GM19240 (cell line): ENCODE results near the gene NIBAN1.
A peak's percentile ranks its signal among the peaks of the same experiment; 100 is the strongest.

Experiments
- DNase-seq: peaks from one replicate; pipeline ENCODE4 v3.0.0; 2011; ENCODE audit warnings: low spot score; ENCODE audit not compliant: insufficient read length

NIBAN1 gene

DNA sequence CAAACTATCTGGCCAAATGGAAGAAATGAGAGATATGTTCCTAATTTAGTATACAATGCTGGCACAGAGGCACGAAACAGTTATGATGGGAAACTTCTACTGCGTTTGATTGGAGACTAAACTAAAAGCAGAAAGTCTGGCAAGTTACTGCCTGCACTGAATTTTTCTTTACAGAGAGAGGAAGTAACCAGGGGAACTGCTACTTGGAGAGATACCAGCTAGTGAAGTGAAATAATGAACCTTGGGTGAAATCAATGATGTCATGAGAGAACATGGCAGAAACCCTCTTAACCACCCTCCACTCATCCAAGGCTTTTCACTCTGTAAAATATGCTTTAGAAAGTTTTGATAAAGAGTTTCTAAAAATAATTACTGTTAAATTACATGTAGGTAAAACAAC lies 29.3 kb downstream of the NIBAN1 start:
- peak; percentile 23 for DNase-seq

DNA sequence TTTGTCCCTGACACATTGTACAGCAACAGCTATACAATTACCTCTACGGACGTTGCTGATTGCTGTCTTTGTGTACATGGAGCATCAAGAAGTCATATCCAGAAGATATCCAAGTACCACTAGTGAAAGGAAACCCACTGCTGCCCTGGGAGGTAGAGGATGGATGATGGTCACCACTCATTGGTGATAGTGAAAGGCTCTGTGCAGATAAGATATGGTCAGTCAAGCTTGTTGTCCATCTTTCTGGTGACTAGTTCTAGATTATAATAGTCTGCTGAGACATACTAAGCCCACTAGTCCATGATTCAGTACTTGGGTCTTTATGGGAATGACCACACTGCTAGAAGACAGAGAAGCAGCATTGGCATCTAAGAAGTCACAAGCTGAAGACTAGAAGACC lies 30.3 kb downstream of the NIBAN1 start:
- DNase-seq: no peak

DNA sequence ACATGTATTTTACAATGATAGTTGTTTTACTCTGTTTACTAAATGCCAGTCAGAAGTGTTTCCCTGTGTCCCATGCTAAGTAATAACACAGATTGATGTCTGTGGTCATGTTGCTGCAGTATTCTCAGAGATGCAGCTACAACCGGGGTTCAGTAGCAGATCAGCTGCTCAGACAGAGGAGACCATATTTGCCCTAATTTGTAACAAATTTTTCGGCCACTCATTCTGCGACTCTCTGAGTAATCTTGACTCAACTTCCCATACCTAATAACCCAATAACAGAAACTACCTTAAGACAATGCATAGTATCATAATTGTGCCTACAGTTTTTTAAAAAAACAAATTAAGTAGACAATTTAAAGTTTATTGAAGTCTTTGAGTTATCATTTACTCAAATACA lies 32.6 kb downstream of the NIBAN1 start:
- DNase-seq: no peak

DNA sequence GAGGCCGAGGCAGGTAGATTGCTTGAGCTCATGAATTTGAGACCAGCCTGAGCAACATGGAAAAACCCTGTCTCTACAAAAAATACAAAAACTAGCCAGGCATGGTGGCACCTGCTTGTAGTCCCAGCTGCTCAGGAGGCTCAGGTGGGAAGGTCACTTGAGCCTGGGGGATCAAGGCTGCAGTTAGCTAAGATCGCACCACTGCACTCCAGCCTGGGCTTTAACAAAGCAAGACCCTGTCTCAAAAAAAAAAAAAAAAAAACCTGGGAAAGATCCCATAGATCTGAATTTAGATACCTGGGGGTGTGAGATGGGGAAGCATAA lies 32.9 kb downstream of the NIBAN1 start:
- no peak for DNase-seq

DNA sequence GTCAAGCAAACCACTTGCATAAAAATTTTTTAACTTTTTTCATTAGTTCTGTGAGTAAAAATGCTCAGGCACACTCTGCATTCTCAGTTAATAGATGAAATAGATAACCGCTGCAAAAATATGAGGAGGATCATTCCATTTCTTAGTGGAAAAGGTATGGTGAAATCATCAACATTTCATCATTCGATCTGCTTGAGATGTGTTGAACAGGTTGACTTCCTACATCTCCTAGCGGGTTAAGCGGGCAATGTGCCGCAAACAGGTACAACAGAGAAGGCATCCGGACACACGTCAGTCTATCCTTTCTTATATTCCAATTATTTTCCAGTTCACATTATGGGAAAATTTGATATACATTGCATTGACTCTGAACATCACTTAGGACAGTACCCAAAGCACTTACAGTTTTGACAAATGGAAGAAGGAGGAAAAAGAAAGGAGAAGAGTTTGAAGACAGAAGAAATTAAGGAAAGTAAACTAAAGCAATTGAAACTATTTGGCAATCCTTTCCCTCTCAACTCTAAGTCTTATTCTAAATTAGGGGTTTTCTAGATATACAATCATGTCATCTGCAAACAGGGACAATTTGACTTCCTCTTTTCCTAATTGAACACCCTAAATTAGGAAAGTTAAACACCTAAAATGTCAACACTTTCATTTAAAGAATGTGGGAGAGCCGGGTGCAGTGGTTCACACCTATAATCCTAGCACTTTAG lies 33.5 kb downstream of the NIBAN1 start:
- no peak for DNase-seq

DNA sequence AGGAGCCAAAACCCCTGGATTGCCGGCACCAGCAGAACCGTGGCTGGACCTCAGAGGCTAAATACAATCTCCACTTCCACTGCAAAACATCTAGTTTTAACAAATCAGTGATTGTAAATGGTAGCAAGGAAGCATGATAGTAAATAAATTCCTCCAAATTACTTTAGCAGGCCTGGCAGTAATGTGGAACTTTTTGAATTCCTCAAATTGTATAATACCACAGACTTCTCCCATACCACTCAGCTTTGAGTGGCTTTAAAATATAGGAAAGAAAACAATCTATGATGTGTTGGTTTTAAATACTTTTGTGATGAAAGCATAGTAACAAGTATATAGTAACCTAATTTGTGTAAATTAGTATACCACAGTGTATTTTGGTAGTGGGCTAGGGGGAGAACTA lies 34.1 kb downstream of the NIBAN1 start:
- no peak for DNase-seq

DNA sequence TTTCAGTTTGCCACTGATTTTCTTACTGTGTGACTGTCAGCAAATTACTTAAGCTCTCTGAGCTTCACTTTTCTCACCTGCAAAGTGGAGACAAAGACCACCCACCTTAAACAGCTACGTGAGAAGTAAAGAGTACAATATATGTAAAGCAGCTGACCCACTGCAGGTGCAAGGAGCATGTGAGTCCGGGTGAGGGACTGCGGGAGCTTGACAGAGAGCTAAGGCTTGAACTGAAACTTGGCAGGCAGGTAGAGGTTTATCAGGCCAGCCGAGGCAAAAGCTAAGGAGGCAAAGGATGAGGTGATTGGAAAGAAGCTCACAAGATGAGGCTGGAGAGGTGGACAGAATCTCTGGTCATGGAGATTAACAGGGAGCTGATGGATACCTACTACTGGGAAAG lies 36.6 kb downstream of the NIBAN1 start:
- DNase-seq: no peak

DNA sequence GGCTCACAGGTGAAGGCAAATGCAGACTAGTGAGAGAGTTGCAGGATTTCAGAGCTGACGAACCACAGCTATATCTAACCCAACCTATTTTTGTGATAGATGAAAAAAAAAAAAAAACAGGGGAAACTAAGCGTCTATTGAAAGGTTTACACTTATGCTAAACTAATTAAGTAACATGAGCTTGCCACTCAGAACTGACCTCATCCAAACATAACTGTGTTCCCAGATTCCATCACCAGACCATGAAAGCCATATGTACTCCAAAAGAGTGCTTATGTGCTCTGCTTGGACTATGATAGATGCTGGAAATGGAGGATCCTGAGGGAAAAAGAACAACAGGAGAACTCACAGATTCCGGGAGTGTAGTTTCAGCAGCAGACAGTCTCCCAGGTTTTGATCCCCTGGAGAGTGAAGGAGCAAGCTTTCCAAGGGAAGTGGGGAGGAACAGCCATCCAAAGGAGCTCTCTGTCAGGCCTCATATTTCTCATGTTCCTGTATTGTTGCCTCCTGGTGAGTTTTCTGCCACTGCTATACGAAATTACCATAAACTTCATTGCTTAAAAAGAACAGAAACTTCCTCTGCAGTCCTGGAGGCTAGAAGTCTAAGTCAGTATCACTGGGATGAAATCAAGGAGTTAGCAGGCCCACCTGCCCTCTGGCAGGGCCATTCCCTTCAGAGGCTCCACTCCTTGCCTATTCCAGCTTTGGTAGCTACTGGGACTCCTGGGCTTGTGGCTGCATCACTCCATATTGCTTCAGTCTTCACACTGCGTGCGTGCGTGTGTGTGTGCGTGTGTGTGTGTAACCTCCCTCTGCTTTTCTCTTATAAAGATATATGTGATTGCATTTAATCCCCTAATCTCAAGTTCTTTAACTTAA lies 38.1 kb downstream of the NIBAN1 start:
- DNase-seq: no peak

DNA sequence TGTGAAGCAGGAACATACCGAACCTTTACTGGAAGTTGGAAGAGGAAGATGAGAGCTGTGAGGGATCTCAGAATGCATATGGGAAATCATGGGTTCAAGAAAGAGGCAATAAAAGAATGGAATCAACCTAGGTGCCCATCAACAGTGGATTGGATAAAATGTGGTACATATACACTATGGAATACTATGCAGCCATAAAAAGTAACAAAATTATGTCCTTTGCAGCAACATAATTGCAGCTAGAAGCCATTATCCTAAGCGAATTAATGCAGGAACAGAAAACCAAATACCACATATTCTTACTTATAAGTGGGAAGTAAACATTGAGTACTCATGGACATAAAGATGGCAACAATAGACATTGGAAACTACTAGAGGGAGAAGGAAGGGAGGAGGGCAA lies 40.4 kb downstream of the NIBAN1 start:
- no peak for DNase-seq

DNA sequence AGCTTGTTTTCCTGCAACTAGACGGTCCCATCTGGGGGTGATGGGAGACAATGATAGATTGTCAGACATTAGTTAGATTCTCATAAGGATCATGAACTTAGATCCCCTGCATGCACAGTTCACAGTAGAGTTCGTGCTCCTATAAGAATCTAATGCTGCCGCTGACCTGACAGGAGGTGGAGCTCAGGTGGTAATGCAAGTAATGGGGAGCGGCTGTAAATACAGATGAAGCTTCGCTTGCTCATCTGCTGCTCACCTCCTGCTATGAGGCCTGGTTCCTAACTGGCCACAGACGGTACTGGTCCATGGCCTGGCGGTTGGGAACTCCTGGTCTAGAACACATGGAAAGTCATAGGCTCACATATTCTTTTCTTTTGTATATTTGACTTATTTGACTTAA lies 42.0 kb downstream of the NIBAN1 start:
- no peak for DNase-seq

DNA sequence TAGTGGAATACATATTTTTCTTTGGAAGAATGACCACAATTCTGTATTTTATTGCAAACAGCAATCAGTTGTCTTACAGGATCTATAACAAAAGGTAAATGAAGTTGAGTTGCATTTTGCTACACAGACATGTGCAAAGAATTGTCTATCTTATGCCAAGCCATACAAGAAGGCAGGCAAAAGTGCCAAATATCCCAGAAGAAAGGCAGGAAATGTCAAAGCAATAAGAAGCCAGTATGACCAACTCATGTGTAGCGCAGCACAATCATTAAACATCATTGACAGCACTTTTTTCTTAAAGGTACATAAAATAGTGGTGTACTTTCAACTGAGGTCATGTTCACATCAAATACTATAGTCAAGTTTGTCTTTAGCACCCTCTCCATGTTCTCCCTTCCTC lies 42.7 kb downstream of the NIBAN1 start:
- DNase-seq: no peak

DNA sequence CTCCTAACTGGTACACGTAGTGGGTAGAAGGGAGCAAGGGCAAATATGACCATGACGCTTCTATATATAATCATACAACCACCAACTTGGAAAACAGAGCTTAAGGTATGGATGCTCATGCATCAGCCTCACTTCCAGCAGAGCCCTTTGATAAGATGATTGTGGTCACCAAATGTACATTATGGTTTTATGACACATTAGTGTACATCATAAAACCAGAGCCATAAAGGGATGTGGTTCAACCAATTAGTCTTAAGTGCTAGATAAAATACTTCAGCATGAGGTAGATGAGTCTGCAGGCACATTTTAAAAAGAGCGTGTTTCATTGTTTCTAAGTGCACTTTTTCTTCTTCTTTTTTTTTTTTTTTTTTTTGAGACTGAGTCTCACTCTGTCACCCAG lies 43.7 kb downstream of the NIBAN1 start:
- DNase-seq: no peak

DNA sequence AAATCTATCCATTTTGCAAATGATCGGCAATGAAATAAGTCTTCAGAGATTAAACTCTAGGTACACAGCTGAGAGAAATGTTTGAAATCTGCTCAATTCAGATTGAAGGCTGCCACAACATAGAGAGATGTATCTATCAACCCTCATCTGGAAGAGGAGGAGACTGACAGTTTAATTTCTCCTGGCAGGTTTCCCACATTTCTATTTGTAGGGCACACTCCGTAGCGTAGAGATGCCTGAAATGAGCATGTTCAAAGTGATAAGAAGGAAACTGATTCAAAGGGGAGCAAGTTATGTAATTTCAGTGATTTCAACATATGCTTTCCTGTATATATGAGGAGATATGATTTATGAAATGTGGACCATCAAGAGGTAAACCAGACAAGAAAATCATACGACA lies 44.1 kb downstream of the NIBAN1 start:
- no peak for DNase-seq

DNA sequence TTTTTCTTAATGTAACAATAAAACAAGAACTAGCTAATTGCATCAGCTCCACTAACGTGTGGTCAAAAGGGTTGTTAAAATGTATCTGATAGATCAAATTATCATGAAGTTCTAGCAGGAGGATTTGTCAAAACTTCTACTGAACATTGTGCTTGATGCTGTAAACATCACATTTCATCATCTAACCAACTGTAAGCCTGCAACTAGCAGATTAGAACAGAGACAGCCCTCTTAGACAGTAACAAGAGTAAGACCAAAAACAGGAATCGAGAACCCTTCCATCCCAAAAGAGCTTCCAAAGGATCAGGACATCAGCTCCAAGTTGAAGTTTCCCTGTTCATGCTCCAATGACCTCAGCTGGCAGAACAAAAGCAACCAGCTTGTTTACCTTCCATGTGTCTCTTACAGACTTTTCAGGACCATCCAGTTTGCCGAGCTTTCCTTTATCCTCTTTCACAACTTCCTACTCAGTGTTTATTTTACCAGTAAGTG lies 44.6 kb downstream of the NIBAN1 start:
- DNase-seq: no peak

DNA sequence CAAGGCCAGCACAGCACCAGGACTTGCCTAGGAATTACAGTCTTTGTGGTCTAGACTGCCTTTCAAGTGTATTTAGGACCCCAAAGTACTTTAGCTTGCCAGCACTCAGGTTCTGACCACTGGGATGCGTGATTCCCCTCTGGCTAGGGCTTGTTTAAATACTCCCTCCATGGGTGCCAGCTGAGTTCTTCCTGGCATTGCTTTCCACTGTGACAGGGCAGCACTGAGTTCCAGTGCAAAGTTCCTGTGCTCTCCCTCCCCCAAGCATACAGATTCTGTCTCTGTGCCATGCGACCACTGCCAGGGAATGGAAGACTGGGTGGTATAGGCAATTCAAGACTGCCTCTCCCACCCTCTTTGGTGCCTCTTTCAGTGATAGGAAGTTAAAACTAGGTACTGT lies 45.9 kb downstream of the NIBAN1 start:
- no peak for DNase-seq
